GM18508 (cell line): Measurements from ENCODE around the gene TRIM17.
"Not testable (repeated sequence)": the region's sequence is repeated elsewhere in the genome, so short reads cannot be mapped to it uniquely, and the experiment has no call there.

Source experiments
- ATAC-seq: cut with Tn5 transposase; IDR thresholded peaks from one replicate; pipeline ENCODE4 v1.9.1; 2021; ENCODE audit warnings: moderate number of reproducible peaks; ENCODE audit not compliant: insufficient read depth, unreplicated experiment

Gene TRIM17

GRCh38 chr1:228452194-228453021 lies 35.7 kb upstream of the TRIM17 start:
- no peak for ATAC-seq

DNA sequence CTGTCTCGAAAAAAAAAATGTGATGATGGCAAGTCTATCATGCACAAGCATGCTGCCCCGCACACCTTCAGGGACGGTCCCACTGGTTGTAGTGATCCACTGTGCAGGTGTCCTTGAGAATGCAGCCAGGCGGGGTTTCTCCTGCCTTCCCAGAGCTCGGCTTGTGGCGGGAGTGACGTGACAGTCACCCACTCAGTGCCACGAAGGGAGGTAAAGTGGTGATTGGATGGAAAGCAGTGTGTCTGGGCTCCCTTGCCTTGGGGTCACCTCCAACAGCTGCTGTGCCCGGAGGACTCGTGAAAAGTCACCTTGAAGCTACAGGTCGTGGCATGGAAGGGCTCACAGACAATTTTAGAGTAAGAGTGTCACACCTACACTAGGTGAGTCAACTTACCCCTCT lies 33.5 kb upstream of the TRIM17 start:
- ATAC-seq: no peak

GRCh38 chr1:228448372-228448771 lies 31.7 kb upstream of the TRIM17 start:
- no peak for ATAC-seq

DNA sequence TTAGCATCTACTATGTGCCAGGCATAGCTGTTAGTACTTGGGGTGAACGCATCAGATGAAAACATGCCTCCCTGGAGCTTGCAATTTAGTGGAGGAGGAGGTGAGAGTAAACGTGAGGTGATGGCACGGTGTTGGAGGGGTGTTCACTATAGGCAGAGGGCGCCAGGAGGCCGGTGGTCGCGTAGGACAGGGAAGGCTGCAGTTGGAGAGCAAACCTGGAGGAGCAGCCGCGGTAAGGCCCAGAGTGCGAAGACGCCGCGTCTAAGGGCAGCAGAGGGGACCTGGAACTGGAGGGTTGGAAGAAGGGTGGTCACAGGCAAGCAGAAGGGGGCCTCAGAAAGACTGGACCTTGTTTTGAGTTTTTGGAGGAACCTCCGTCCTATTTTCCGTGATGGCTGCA lies 30.2 kb upstream of the TRIM17 start:
- no peak for ATAC-seq

DNA sequence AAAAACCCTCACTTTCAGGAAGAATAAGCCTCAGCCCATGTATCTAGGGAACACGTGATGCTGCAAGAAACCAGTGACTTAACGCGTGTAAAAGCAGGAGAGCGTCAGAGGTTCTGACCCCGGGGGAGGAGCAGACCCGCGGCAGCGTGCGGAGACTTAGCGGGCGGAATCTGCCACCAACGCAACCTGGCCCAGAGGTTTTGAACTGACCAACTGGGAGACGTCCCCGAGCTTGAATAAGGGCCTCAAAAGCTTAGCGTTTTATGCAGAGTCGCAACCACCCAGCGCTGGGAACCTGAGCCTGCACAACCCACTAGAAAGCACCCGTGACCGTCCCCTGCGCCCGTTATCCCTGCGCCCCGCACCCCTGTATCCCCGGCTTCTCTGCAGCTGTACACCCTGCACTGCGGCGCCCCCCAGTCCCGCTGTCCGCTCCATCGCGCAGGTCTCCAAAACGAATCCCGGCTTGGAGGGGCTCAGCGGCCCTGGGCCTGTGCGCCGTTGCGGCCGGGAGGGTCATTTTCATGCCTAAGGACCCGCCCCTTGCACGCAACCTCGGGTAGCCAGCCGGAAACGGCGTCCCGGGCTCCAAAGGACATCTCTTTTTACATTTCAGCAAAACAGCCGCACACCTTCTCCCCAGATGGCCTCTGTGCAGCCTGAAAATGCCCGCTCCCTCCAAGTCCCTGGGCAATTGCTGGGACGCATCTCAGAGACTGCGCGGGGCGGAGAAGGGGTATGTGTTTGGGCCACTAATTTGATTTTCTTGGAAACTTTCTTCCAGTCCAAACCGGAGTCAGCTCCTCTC lies 29.4 kb upstream of the TRIM17 start:
- ATAC-seq: no peak

DNA sequence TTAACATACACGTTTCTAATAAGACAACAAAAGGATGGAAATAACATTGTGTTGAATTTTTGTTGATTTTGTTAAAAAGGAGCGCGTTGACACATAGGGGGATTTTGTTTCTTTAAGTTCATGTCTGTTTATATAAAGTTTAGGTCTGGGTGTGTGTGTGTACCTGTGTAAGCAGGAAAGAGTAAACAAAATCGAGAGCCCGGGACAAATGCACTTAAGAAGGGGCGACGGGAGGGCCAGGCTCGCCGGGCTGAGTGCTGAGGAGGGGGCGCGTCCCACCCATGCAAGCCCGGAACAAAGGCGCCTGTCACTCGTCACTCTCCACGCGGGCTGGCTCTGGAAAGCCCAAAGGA lies 28.8 kb upstream of the TRIM17 start:
- ATAC-seq: no peak

GRCh38 chr1:228443395-228443794 lies 26.7 kb upstream of the TRIM17 start:
- no peak for ATAC-seq

DNA sequence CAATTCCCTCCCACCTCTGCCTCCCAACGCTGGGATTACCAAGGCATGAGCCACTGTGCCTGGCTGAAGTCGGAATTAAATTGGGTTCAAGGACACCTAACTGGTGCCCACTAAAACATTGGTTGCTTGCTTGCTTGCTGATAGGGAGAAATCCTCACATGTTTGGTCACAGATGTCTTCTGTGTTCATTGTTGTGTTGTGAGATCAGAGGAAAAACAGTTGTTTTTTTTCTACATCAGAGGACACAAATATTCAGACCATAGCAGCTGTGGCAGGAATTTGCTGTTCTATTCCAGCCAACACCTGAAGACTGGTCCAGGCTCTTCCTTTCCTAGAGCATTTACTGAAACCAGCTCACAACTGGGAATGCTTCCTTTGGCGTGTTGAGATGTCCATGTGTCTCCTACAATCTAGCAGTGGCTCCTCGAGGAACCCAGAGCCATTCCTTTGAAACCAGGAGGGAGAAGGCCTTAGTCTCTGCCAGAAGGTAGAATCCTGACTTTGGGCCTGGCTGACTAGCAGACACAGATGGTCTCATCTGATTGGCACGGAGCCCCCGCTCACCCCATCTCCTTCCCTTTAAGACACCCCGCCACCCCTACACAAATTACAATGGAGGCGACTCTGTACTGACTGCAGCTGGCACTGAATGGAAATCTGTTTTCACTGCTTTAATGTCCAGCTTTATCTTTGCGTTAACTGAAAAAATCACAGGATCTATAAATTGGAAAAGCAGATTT lies 24.3 kb upstream of the TRIM17 start:
- ATAC-seq: no peak

DNA sequence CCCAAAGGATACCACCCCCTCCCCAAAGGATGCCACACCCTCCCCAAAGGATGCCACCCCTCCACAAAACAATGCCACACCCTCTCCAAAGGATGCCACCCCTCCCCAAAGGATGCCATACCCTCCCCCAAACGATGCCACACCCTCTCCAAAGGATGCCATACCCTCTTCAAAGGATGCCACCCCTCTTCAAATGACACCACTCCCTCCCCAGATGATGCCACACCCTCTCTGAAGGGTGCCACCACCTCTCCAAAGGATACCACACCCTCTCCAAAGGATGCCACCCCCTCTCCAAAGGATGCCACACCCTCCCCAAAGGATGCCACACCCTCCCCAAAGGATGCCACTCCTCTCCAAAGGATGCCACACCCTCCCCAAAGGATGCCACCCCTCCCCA lies 21.6 kb upstream of the TRIM17 start:
- no peak for ATAC-seq

DNA sequence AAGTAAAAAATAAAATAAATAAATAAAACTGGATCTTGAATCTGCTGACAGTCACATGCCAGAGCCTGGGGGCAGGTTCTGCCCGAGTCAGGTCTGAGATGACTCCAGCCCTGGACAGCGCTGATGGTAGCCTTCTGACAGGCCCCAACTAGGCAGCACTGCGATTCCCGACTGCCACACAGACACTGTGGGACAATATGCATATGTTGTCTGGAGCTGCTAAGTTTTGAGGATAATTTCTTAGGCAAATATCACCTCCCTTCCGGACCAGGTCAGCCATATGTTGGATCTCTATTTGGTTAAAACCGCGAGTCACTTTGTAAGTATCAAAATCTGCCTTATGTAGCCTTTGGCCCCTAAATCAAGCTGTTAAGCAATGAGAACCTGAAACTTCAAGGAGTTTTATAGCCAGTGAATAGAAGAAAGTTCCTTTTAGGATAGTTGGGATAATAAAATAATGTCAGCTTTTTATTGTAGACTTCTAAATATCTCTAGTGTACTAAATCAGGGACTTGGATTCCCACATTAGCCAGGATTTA lies 20.8 kb upstream of the TRIM17 start:
- no peak for ATAC-seq

GRCh38 chr1:228434689-228435088 lies 18.0 kb upstream of the TRIM17 start:
- no peak for ATAC-seq

DNA sequence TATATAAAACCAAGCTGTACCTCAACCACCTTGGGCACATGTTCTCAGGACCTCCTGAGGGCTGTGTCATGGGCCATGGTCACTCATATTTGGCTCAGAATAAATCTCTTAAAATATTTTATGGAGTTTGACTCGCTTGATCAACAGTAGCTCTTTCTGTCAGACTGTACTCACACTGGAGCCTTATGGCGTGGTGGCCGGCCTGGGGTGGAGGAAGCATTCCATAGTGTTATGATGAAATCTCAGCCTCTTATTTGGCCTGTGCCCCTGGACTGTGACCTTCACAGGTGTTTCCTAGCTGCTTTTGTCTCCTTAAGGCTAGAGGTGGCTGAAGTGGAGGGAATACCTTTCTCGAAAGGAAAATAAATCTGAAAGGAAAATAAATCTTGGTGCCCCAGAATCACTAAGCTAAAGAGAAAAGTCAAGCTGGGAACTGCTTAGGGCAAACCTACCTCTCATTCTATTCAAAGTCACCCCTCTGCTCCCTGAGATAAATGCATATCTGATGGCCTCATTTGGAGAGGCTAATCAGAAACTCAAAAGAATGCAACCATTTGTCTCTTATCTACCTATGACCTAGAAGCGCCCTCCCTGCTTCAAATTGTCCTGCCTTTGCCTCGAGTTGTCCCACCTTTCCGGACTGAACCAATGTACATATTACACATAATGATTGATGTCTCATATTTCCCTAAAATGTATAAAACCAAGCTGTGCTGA lies 16.8 kb upstream of the TRIM17 start:
- not testable (repeated sequence) for ATAC-seq

GRCh38 chr1:228430243-228430642 lies 13.6 kb upstream of the TRIM17 start:
- no peak for ATAC-seq

GRCh38 chr1:228429698-228430097 lies 13.0 kb upstream of the TRIM17 start:
- no peak for ATAC-seq

GRCh38 chr1:228429007-228429406 lies 12.3 kb upstream of the TRIM17 start:
- ATAC-seq: no peak

DNA sequence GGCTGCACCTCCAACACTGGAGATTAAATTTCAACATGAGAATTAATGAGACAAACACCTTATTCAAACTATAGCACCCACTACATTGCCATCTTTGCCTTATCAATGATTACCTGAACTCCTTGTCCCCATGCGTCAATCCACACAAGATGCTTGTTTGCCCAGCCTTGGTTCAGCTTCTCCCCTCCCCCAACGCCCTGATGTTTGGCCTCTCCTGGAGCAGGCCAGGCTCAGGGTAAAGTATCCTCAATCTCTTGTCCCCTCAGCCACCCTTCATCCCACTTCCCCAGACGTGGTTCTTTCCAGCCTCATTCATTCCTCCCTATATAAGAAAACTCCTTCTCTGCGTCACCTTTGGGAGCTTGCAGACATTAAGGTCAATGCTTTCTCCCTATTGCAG lies 11.8 kb upstream of the TRIM17 start:
- ATAC-seq: no peak

DNA sequence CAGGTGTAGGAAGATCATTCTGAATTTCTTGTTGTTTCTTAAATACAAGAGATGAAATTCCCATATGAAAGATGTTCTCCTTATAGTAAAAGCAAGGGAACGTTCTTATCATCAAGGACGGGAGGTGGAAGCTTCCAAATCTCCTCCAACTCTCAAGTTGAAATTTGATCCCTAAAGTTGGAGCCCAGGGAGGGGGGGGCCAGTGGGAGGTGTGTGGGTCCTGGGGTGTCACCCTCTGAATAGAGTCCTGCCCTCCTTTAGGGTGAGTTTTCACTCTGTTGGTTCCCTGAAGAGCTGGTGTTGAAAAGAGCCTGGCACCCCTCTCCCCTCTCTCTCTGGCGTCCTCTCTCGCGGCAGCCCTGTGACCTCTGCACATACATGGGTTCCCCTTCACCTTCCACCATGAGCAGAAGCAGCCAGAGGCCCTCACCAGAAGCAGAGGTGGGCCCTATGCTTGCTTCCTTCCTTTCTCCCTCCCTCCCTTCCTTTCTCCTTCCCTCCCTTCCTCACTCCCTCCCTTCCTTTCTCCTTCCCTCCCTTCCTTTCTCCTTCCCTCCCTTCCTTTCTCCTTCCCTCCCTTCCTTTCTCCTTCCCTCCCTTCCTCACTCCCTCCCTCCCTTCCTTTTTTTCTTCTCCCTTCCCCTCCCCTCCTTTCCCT lies 10.0 kb upstream of the TRIM17 start:
- no peak for ATAC-seq

DNA sequence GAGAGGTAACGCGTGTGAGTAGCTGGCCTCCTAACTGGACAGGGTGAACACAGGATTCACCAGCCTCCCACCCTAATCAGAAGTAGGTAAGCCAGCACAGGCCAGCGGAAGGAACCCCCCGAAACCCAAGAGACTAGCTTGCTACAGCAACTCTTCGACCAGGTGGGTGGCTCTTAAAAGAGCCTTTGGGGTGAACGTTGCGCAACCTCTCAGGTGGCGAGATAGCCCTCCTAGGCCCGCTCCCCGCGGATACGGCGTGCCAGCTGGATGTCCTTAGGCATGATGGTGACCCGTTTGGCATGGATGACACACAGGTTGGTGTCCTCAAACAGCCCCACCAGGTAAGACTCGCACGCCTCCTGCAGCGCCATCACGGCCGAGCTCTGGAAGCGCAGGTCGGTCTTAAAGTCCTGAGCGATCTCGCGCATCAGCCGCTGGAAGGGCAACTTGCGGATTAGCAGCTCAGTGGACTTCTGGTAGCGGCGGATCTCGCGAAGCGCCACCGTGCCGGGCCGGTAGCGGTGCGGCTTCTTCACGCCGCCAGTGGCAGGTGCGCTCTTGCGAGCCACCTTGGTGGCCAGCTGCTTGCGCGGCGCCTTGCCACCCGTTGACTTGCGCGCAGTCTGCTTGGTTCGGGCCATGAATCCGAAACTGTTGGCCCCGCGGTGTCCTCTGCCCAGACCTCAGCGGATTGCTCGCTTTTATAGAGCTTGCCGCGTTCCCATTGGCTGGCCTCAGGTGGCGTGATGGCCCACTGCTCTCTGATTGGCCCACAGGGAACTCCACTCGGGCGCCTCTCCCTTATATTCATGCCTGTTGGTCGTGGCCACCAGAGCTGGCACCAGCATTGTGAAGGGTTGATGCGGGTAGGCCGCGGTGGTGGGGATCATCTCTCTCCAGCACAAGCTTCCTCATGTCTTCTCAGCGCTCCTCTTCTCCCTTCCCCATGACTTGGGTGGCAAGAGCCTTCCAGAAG lies 8.3 kb upstream of the TRIM17 start:
- no peak for ATAC-seq
